Tibial nerve (tissue), 4 donors: ENCODE data around the gene FAM193A. TPM values are rescaled to one million over a fixed set of nuclear protein-coding genes. Genes with fewer than 3 reads are reported as not detected.
"Not testable (repeated sequence)": the region's sequence is repeated elsewhere in the genome, so short reads cannot be mapped to it uniquely, and the experiment has no call there.

Experiments used
- DNase-seq, 2 donors: peaks; one replicate each; pipeline ENCODE4 v3.0.0-alpha.2; 2019; ENCODE audit warnings: low spot score in 2 of 2
- H3K27ac ChIP-seq, 4 donors: fragments of 200-600 bp; sonication (generic) in 3 of 4; one replicate each; pipeline ENCODE4 v1.5.1; 2017 to 2019; ENCODE audit warnings: mild to moderate bottlenecking in 1 of 4
- H3K27me3 ChIP-seq, 2 donors: fragments of 200-600 bp; sonication (generic) in 1 of 2; one replicate each; pipeline versions ENCODE4 v1.5.1 to v1.6.0; 2017 to 2019
- H3K36me3 ChIP-seq, 3 donors: fragments of 200-600 bp; sonication (generic); one replicate each; pipeline ENCODE4 v1.5.1; 2018 to 2019
- H3K4me1 ChIP-seq, 4 donors: fragments of 200-600 bp; sonication (generic) in 3 of 4; one replicate each; pipeline ENCODE4 v1.5.1; 2017 to 2019
- H3K4me3 ChIP-seq, 4 donors: fragments of 200-600 bp; sonication (generic) in 3 of 4; one replicate each; pipeline ENCODE4 v1.5.1; 2017 to 2019; ENCODE audit warnings: mild to moderate bottlenecking in 1 of 4, moderate library complexity in 1 of 4
- H3K9me3 ChIP-seq, 4 donors: fragments of 200-600 bp; sonication (generic) in 3 of 4; one replicate each; pipeline ENCODE4 v1.5.1; 2017 to 2019
- EP300 ChIP-seq, 2 donors: sonication (generic); formaldehyde crosslinking; IDR thresholded peaks; one replicate each; pipeline ENCODE4 v1.6.1; 2017; ENCODE audit warnings: antibody characterized with exemption in 2 of 2, mild to moderate bottlenecking in 1 of 2
- POLR2A ChIP-seq, 2 donors: fragments of 450-650 bp; IDR thresholded peaks; one replicate each; pipeline ENCODE4 v1.6.1; 2017; ENCODE audit warnings: antibody characterized with exemption in 2 of 2, mild to moderate bottlenecking in 2 of 2, moderate library complexity in 2 of 2
- WGBS, 2 donors: methylation state at CpG; one replicate each; pipeline ENCODE4 v1.1.5; 2018; 5-methylcytosine and 5-hydroxymethylcytosine counted together
- total RNA-seq, 4 donors: library from RNA; depleted of rRNA; stranded (reverse); fragments of >200 nt; gene quantifications; one replicate each; pipeline ENCODE4 v1.1.0, GENCODE V29; 2016
- TF ChIP-seq, protein P1 (sequence below), 5 experiments: fragments of 200-600 bp in 3 of 5; fragments of 450-650 bp in 2 of 5; sonication (generic) in 3 of 5; IDR thresholded peaks; one replicate each; pipeline ENCODE4 v1.5.1; 2016 to 2019; ENCODE audit warnings: antibody characterized with exemption in 5 of 5, mild to moderate bottlenecking in 3 of 5, moderate library complexity in 2 of 5

FAM193A gene
- total RNA-seq, 4 donors from 2014 or later, result 28.6 to 54.6 (median 36.0) TPM

GRCh38 chr4:2510351-2511259, 25.8 kb upstream of the FAM193A start:
- TF ChIP-seq, protein P1, sequence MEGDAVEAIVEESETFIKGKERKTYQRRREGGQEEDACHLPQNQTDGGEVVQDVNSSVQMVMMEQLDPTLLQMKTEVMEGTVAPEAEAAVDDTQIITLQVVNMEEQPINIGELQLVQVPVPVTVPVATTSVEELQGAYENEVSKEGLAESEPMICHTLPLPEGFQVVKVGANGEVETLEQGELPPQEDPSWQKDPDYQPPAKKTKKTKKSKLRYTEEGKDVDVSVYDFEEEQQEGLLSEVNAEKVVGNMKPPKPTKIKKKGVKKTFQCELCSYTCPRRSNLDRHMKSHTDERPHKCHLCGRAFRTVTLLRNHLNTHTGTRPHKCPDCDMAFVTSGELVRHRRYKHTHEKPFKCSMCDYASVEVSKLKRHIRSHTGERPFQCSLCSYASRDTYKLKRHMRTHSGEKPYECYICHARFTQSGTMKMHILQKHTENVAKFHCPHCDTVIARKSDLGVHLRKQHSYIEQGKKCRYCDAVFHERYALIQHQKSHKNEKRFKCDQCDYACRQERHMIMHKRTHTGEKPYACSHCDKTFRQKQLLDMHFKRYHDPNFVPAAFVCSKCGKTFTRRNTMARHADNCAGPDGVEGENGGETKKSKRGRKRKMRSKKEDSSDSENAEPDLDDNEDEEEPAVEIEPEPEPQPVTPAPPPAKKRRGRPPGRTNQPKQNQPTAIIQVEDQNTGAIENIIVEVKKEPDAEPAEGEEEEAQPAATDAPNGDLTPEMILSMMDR (IDR thresholded peaks at IDR 0.05), result no peak
- TF ChIP-seq POLR2A (IDR thresholded peaks at IDR 0.05) (no peak), EP300 (IDR thresholded peaks at IDR 0.05) (no peak)
- no peaks in the 10 kb centered on the region for H3K9me3 ChIP-seq
- H3K27me3 ChIP-seq, result no peaks in the 10 kb centered on the region
- WGBS, 2 donors, result 90 to 91% methylated on average over 13 of the region's 13 CpGs
- H3K27ac ChIP-seq, result no peak overlapping the region
- no peak for DNase-seq
- H3K4me1 ChIP-seq, result peaks cover 0 to 6% (median 0%) of the 10 kb centered on the region in 4 donors
- no peak overlapping the region for H3K4me3 ChIP-seq
- peaks cover 2 to 71% (median 18%) of the 10 kb centered on the region in 3 donors for H3K36me3 ChIP-seq

- Histone ChIP-seq H3K4me1 (peaks cover 0 to 15% (median 0%) of the 10 kb centered on the region in 4 donors), H3K9me3 (no peaks in the 10 kb centered on the region), H3K36me3 (peaks cover 2 to 70% (median 18%) of the 10 kb centered on the region in 3 donors), H3K4me3 (no peak overlapping the region), H3K27me3 (no peaks in the 10 kb centered on the region), H3K27ac (no peak overlapping the region)
- no peak for DNase-seq
- WGBS, 2 donors, result 74 to 78% methylated on average over 8 to 9 of the region's 9 CpGs
- TF ChIP-seq, protein P1 (IDR thresholded peaks at IDR 0.05), result no peak
- TF ChIP-seq POLR2A (IDR thresholded peaks at IDR 0.05) (no peak), EP300 (IDR thresholded peaks at IDR 0.05) (no peak)
These were observed 24.8 kb upstream of the FAM193A start for GRCh38 chr4:2511645-2512131.

GRCh38 chr4:2512396-2513135, 23.9 kb upstream of the FAM193A start:
- TF ChIP-seq POLR2A (IDR thresholded peaks at IDR 0.05) (no peak), EP300 (IDR thresholded peaks at IDR 0.05) (no peak)
- TF ChIP-seq, protein P1 (IDR thresholded peaks at IDR 0.05), result no peak
- Histone ChIP-seq H3K27me3 (no peaks in the 10 kb centered on the region), H3K4me3 (no peak overlapping the region), H3K4me1 (peaks cover 0 to 15% (median 0%) of the 10 kb centered on the region in 4 donors), H3K27ac (no peak overlapping the region), H3K9me3 (no peaks in the 10 kb centered on the region), H3K36me3 (peaks cover 2 to 75% (median 18%) of the 10 kb centered on the region in 3 donors)
- 89 to 92% methylated on average over 14 to 15 of the region's 15 CpGs for WGBS, 2 donors
- no peak for DNase-seq

GRCh38 chr4:2514193-2514592, 22.3 kb upstream of the FAM193A start:
- WGBS, 2 donors, result 80 to 85% methylated on average over 9 of the region's 9 CpGs

GRCh38 chr4:2514944-2515343, 21.5 kb upstream of the FAM193A start:
- not testable (repeated sequence) for H3K27ac ChIP-seq, DNase-seq, H3K9me3 ChIP-seq, H3K4me3 ChIP-seq, H3K27me3 ChIP-seq
- 45 to 59% methylated on average over 11 of the region's 11 CpGs for WGBS, 2 donors
- H3K4me1 ChIP-seq, result peaks cover 0 to 15% (median 0%) of the 10 kb centered on the region in 4 donors
- peaks cover 2 to 66% (median 18%) of the 10 kb centered on the region in 3 donors for H3K36me3 ChIP-seq

More at GRCh38 chr4:2514193-2514592, 22.3 kb upstream of the FAM193A start:
- Histone ChIP-seq H3K36me3 (peaks cover 2 to 71% (median 18%) of the 10 kb centered on the region in 3 donors), H3K4me1 (peaks cover 0 to 15% (median 0%) of the 10 kb centered on the region in 4 donors)
- not testable (repeated sequence) for H3K9me3 ChIP-seq, H3K27ac ChIP-seq, DNase-seq, H3K4me3 ChIP-seq, H3K27me3 ChIP-seq
